DMS 273 treated with DMSO at 0.1 percent for 48 hours (cell line): ENCODE measurements around the gene CPLX3.
A peak's percentile ranks its signal among the peaks of the same experiment; 100 is the strongest.

Source experiments
- DNase-seq: peaks from one replicate; lab custom pipeline; 2025; lab: John Stamatoyannopoulos, UW

CPLX3 gene

GRCh38 chr15:74802290-74802689 is 24.1 kb upstream of the CPLX3 start:
- no peak for DNase-seq

- no peak for DNase-seq
These were observed 23.5 kb upstream of the CPLX3 start for GRCh38 chr15:74802862-74803447.

- DNase-seq, result no peak
These were observed 21.5 kb upstream of the CPLX3 start for GRCh38 chr15:74804935-74805334.

- no peak for DNase-seq
These were observed 19.1 kb upstream of the CPLX3 start for GRCh38 chr15:74807282-74807681.

- DNase-seq, result no peak
These were observed 18.2 kb upstream of the CPLX3 start for GRCh38 chr15:74808078-74808839.

- DNase-seq, result no peak
These were observed 17.6 kb upstream of the CPLX3 start for GRCh38 chr15:74808840-74809229.

GRCh38 chr15:74809242-74809641 is 17.2 kb upstream of the CPLX3 start:
- DNase-seq, result no peak

GRCh38 chr15:74809956-74810355 is 16.5 kb upstream of the CPLX3 start:
- no peak for DNase-seq

- DNase-seq, result no peak
These were observed 13.9 kb upstream of the CPLX3 start, which contains the start of gene LMAN1L for GRCh38 chr15:74812533-74812932. TSS of gene LMAN1L (plus strand) at chr15:74812835. CDS start at chr15:74812855, 20 bp downstream.

GRCh38 chr15:74815121-74815934 is 11.1 kb upstream of the CPLX3 start:
- DNase-seq, result peak; percentile 10

GRCh38 chr15:74815961-74816360 is 10.5 kb upstream of the CPLX3 start:
- no peak for DNase-seq

- DNase-seq, result no peak
These were observed 9.6 kb upstream of the CPLX3 start for GRCh38 chr15:74816624-74817369.

- no peak for DNase-seq
These were observed 9.1 kb upstream of the CPLX3 start for GRCh38 chr15:74817370-74817737.

- DNase-seq, result no peak
These were observed 6.4 kb upstream of the CPLX3 start for GRCh38 chr15:74820056-74820455.

- peak; percentile 29 for DNase-seq
These were observed 5.2 kb upstream of the CPLX3 start for GRCh38 chr15:74821091-74821789.

GRCh38 chr15:74821790-74822158 is 4.7 kb upstream of the CPLX3 start:
- DNase-seq, result no peak

GRCh38 chr15:74822233-74822632 is 4.2 kb upstream of the CPLX3 start:
- DNase-seq, result no peak

GRCh38 chr15:74823324-74823723 is 3.1 kb upstream of the CPLX3 start:
- no peak for DNase-seq

GRCh38 chr15:74824976-74825375 is 1.5 kb upstream of the CPLX3 start:
- no peak for DNase-seq

GRCh38 chr15:74825866-74826265 is 561 bp upstream of the CPLX3 start:
- DNase-seq, result no peak

- DNase-seq, result no peak
These were observed 494 bp downstream of the CPLX3 start for GRCh38 chr15:74826921-74827320.

- no peak for DNase-seq
These were observed 1.2 kb downstream of the CPLX3 start for GRCh38 chr15:74827614-74828013.
